ENCODE results near the gene DCLK3.

DCLK3 gene

GRCh38 chr3:36669764-36670163, 94.6 kb downstream of the DCLK3 start:
- no peak for DNase-seq (ENCODE audit: low read depth in 2 of 2)

DNA sequence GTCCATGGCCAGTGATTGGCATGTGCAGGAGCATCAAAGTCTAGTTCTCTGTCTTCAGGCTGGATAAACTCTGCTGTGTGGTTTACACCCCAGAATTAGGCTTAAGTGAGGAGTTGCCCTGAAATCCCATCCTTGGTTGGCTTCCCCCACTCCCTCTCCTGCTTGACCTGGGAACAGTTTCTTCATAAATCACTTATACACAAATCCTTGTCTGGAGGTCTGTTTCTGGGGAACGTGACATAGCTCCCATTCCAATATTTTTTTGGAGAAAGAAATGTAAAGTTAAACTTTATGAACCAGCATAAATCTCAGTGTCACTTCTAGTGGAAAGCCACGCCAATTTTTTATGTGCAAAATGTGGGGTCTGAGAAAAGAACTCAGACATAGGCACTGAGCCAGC, 98.2 kb downstream of the DCLK3 start:
- no peak for DNase-seq (ENCODE audit: low read depth in 2 of 2)

- DNase-seq (ENCODE audit: low read depth in 2 of 2), result no peak
Observed at GRCh38 chr3:36663666-36664291, 100.6 kb downstream of the DCLK3 start.

GRCh38 chr3:36662626-36663025, 101.7 kb downstream of the DCLK3 start:
- no peak for DNase-seq (ENCODE audit: low read depth in 2 of 2)
